K562 (cell line): ENCODE data around the gene KRT80. TPM values are rescaled to one million over a fixed set of nuclear protein-coding genes. Genes with fewer than 3 reads are reported as not detected.

Source experiments
- ATAC-seq: fragments of 200-7000 bp; cut with Tn5 transposase; 3 replicates; pipeline ENCODE4 v1.9.1; 2020; ENCODE audit warnings: moderate library complexity
- BruUV-seq: library from RNA; stranded (reverse); fragments of 400-500 nt; replicated peaks from 2 replicates; lab custom pipeline; 2021; lab: Mats Ljungman, UMichigan
- CTCF ChIA-PET: fragments of 300-600 bp; formaldehyde crosslinking; extraction: SDS; loops from one replicate; lab custom pipeline; 2021; ENCODE audit warnings: low intra/inter-chr PET ratio; lab: Yijun Ruan, JAX
- POLR2A ChIA-PET: fragments of 300-600, 350-650 bp; sonication (Branson Sonifier 250); formaldehyde crosslinking; extraction: SDS; loops from one replicate; lab custom pipeline; 2021; ENCODE audit warnings: antibody characterized with exemption, inconsistent platforms; lab: Yijun Ruan, JAX
- DNase-seq, 4 experiments: peaks; one replicate each; pipeline versions ENCODE4 v3.0.0 to v3.0.0-alpha.2; 2011 to 2018; ENCODE audit warnings: low spot score in 3 of 4, mixed read lengths in 3 of 4; ENCODE audit errors: extremely low read depth in 1 of 4
- FAIRE-seq: peaks from 2 replicates; lab custom pipeline; 2011; peaks lifted over from hg19 to GRCh38; lab: Jason Lieb, UNC
- H2AFZ ChIP-seq: 2 replicates; pipeline ENCODE4 v1.6.0; 2011; ENCODE audit warnings: low read depth, low read length, control low read depth, inconsistent platforms
- H3K27ac ChIP-seq: fragments of 200-600 bp; 3 replicates; pipeline ENCODE4 v1.8.0; 2011; ENCODE audit warnings: low read depth, mild to moderate bottlenecking, control low read depth, inconsistent platforms, low read length, moderate library complexity, mixed read lengths; ENCODE audit errors: extremely low read depth
- H3K27me3 ChIP-seq, 2 experiments: fragments of 300-600 bp in 1 of 2; 2 replicates in 1 of 2; 3 replicates in 1 of 2; pipeline versions ENCODE4 v1.6.0 to v1.8.0; 2011; ENCODE audit warnings: inconsistent platforms in 2 of 2, low read length in 2 of 2, mild to moderate bottlenecking in 1 of 2, mixed read lengths in 1 of 2, moderate library complexity in 1 of 2; ENCODE audit not compliant: control insufficient read depth in 2 of 2, insufficient read depth in 2 of 2
- H3K36me3 ChIP-seq: fragments of 300-600 bp; 3 replicates; pipeline ENCODE4 v1.8.0; 2011; ENCODE audit warnings: mild to moderate bottlenecking, low read length, inconsistent platforms; ENCODE audit not compliant: control insufficient read depth, insufficient read depth
- H3K4me1 ChIP-seq, 2 experiments: fragments of 200-600 bp in 1 of 2; replicated peaks in 1 of 2; 2 replicates in 1 of 2; 3 replicates in 1 of 2; pipeline versions ENCODE4 v1.5.1 to v1.8.0; 2011; ENCODE audit warnings: inconsistent platforms in 2 of 2, low read length in 2 of 2, mild to moderate bottlenecking in 1 of 2, mixed read lengths in 1 of 2, moderate library complexity in 1 of 2; ENCODE audit not compliant: control insufficient read depth in 2 of 2, insufficient read depth in 2 of 2
- H3K4me2 ChIP-seq: 2 replicates; pipeline ENCODE4 v1.6.1; 2011; ENCODE audit warnings: low read length, control low read depth, inconsistent platforms, mixed read lengths; ENCODE audit not compliant: insufficient read depth
- H3K4me3 ChIP-seq: fragments of 200-600 bp; sonication (generic), shearing (Covaris generic); 2 replicates; pipeline ENCODE4 v1.5.1; 2016; ENCODE audit warnings: control low read depth, inconsistent platforms
- H3K79me2 ChIP-seq: fragments of 200-600 bp; 3 replicates; pipeline ENCODE4 v1.8.0; 2011; ENCODE audit warnings: low read length, inconsistent platforms; ENCODE audit not compliant: control insufficient read depth, insufficient read depth
- H3K9ac ChIP-seq, 2 experiments: 2 replicates each; pipeline versions ENCODE4 v1.6.0 to v1.6.1; 2011; ENCODE audit warnings: low read depth in 2 of 2, low read length in 2 of 2, control low read depth in 1 of 2, inconsistent platforms in 1 of 2, mild to moderate bottlenecking in 1 of 2, mixed read lengths in 1 of 2; ENCODE audit not compliant: insufficient read depth in 1 of 2
- H3K9me1 ChIP-seq: one replicate; pipeline ENCODE4 v1.6.0; 2011; ENCODE audit warnings: inconsistent platforms, mild to moderate bottlenecking, low read length, moderate library complexity; ENCODE audit not compliant: control insufficient read depth, insufficient read depth
- H3K9me3 ChIP-seq: replicated peaks from 2 replicates; pipeline ENCODE4 v1.5.1; 2011; ENCODE audit warnings: low read depth, low read length, inconsistent platforms; ENCODE audit not compliant: control insufficient read depth, insufficient read depth
- H4K20me1 ChIP-seq: replicated peaks from 2 replicates; pipeline ENCODE4 v1.6.1; 2011; ENCODE audit warnings: low read length, inconsistent platforms, mixed read lengths; ENCODE audit not compliant: control insufficient read depth, insufficient read depth
- CTCF ChIP-seq, 3 experiments: IDR thresholded peaks in 2 of 3; conservative IDR thresholded peaks in 1 of 3; 2 replicates each; pipeline ENCODE4 v1.5.1; 2011 to 2012; ENCODE audit warnings: low read length in 3 of 3, mild to moderate bottlenecking in 3 of 3, control low read depth in 2 of 3, improper control_type of control experiment in 1 of 3, inconsistent platforms in 1 of 3, low read depth in 1 of 3, mixed read lengths in 1 of 3, moderate library complexity in 1 of 3; ENCODE audit not compliant: insufficient read depth in 2 of 3
- KHSRP ChIP-seq: fragments of 450-650 bp; IDR thresholded peaks from 2 replicates; pipeline ENCODE4 v1.6.1; 2017
- RAD21 ChIP-seq, 2 experiments: fragments of 250-450 bp in 1 of 2; fragments of 450-650 bp in 1 of 2; sonication (Bioruptor Pico) in 1 of 2; formaldehyde crosslinking in 1 of 2; IDR thresholded peaks in 1 of 2; conservative IDR thresholded peaks in 1 of 2; 2 replicates each; pipeline versions ENCODE4 v1.4.0 to v1.8.0; 2020 to 2022; ENCODE audit warnings: mild to moderate bottlenecking in 2 of 2, moderate library complexity in 1 of 2
- SMC3 ChIP-seq: conservative IDR thresholded peaks from 2 replicates; pipeline ENCODE4 v1.6.1; 2011; ENCODE audit warnings: low read depth, low read length, improper control_type of control experiment; ENCODE audit not compliant: insufficient read depth
- WHSC1 ChIP-seq: IDR thresholded peaks from one replicate; pipeline ENCODE4 v1.6.1; 2012; ENCODE audit warnings: low read length, control low read depth, inconsistent platforms
- ZEB2 ChIP-seq: fragments of 450-650 bp; IDR thresholded peaks from 2 replicates; pipeline ENCODE4 v1.6.1; 2016
- WGBS: fragments of 100-300 bp; shearing (Covaris generic); methylation state at CpG from one replicate; pipeline ENCODE4 v1.1.6; 2016; ENCODE audit warnings: low coverage, mixed read lengths; ENCODE audit not compliant: insufficient coverage; ENCODE audit errors: missing lambda C conversion rate; 5-methylcytosine and 5-hydroxymethylcytosine counted together
- in situ Hi-C: fragments of 300-500 bp; cut with MboI; formaldehyde crosslinking; loops from 4 replicates; pipeline ENCODE4 v1.15.0; 2018; ENCODE audit warnings: inconsistent platforms, mixed read lengths
- intact Hi-C: fragments of 100-400 bp; cut with micrococcal nuclease; formaldehyde crosslinking; loops from 2 replicates; pipeline ENCODE4 v1.14.2; 2022
- polyA plus RNA-seq, 8 experiments: library from polyadenylated mRNA; depleted of rRNA in 4 of 8; stranded (reverse) in 5 of 8; unstranded in 3 of 8; fragments of >200 nt; fragmentation: Nextera tagmentation in 2 of 8; fragmentation: Illumina TruSeq in 1 of 8; extraction: Ambion mirVana in 2 of 8; extraction: Trizol in 1 of 8; gene quantifications; 2 replicates each; pipeline versions ENCODE4 v1.2.1 to v1.2.3, GENCODE V29; 2011 to 2014; ENCODE audit warnings: inconsistent platforms in 1 of 8, missing spikeins in 1 of 8
- total RNA-seq, 7 experiments: library from RNA; depleted of rRNA in 6 of 7; stranded (reverse); fragments of >200 nt in 6 of 7; fragmentation: Illumina TruSeq in 2 of 7; extraction: Trizol in 2 of 7; gene quantifications; 2 replicates each; pipeline versions ENCODE4 v1.2.1 to v1.2.3, GENCODE V29; 2011 to 2021; ENCODE audit warnings: low replicate concordance in 1 of 7

KRT80 gene
- total and polyA plus RNA-seq, 9 of the 15 experiments (the other 6 are each of a cell fraction or from before 2014, with no cell fraction given): not detected

GRCh38 chr12:52139579-52140062 lies 52.2 kb downstream of the KRT80 start:
- FAIRE-seq: peak; percentile 70
- H3K36me3 ChIP-seq: no peaks in the 10 kb centered on the region
- H3K4me3 ChIP-seq: no peak overlapping the region
- intact Hi-C loops: no loop called here
- 0% methylated on average over 5 of the region's 5 CpGs for WGBS
- H3K79me2 ChIP-seq: no peaks in the 10 kb centered on the region
- CTCF ChIA-PET: no interaction called here
- H3K9me3 ChIP-seq: no peaks in the 10 kb centered on the region
- TF ChIP-seq CTCF (IDR thresholded peaks at IDR 0.05 in 2 of 3, conservative IDR thresholded peaks at IDR 0.05 in 1 of 3; ENCODE audit: insufficient read depth in 2 of 3, low read depth in 1 of 3, low read length in 3 of 3) (peak; percentile 70 to 81 (median 72)), KHSRP (no peak), ZEB2 (peak; percentile 61; the same call in 1 of the 2 replicates), RAD21 (CRISPR knock-in tag; conservative IDR thresholded peaks at IDR 0.05 in 1 of 2, IDR thresholded peaks at IDR 0.05 in 1 of 2) (peak; percentile 13 to 55; a peak in 3 of 4 replicates), SMC3 (0 out of 2 replicates have a peak, but pooled peaks have one; percentile 14), WHSC1 (no peak)
- TF ChIP-seq, all 486 proteins: peak for 4
- Histone ChIP-seq H3K27me3 (peaks cover 23 to 40% of the 10 kb centered on the region in 2 experiments), H2AFZ (no peak overlapping the region), H3K9me1 (no peaks in the 10 kb centered on the region), H4K20me1 (no peaks in the 10 kb centered on the region; the same call in 1 of the 2 replicates), H3K4me1 (peaks cover 0 to 11% of the 10 kb centered on the region in 2 experiments; a peak in 2 of 5 replicates), H3K27ac (no peak overlapping the region), H3K4me2 (no peak overlapping the region), H3K9ac (no peak overlapping the region)
- BruUV-seq: no TSS peak
- in situ Hi-C loops: no loop called here
- DNase-seq (peak; percentile 43 to 70 (median 64)), ATAC-seq (peak; percentile 82)
- POLR2A ChIA-PET: no interaction called here
